ENCODE measurements around the gene TOP1. TPM values are rescaled to one million over a fixed set of nuclear protein-coding genes. Genes with fewer than 3 reads are reported as not detected.

Gene TOP1
- total and polyA plus RNA-seq, 9 of the 15 experiments (the other 6 are each of a cell fraction or from before 2014, with no cell fraction given): 26.4 to 127 (median 39.6) TPM

DNA sequence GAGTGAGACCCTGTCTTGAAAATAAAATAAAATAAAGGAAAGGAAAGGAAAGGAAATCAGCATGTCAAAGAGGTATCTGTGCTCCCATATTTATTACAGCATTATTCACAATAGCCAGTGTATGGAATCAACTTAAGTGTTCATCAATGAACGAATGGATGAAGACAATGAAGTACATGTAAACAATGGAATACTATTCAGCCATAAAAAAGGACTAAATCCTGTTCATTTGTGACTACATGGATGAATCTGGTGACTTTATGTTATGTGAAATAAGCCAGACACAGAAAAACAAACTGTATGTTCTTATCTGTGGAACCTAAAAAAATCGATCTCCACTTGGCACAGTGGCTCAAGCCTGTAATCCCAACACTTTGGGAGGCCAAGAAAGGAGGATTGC lies 28.0 kb upstream of the TOP1 start:
- no peak overlapping the region for H3K4me3 ChIP-seq
- no peaks in the 10 kb centered on the region for H4K20me1 ChIP-seq (replicated peaks; ENCODE audit: control insufficient read depth, insufficient read depth, low read length)
- H3K9me3 ChIP-seq (replicated peaks; ENCODE audit: control insufficient read depth, insufficient read depth, low read depth, low read length): no peaks in the 10 kb centered on the region
- H3K9ac ChIP-seq (ENCODE audit: insufficient read depth in 1 of 2, low read depth in 2 of 2, low read length in 2 of 2): no peak overlapping the region
- H3K9me1 ChIP-seq (ENCODE audit: control insufficient read depth, insufficient read depth, low read length): no peaks in the 10 kb centered on the region
- no peaks in the 10 kb centered on the region for H3K27me3 ChIP-seq (ENCODE audit: control insufficient read depth in 2 of 2, insufficient read depth in 2 of 2, low read length in 2 of 2)
- FAIRE-seq (no peak), DNase-seq (ENCODE audit: extremely low read depth in 1 of 4, low spot score in 3 of 4) (no peak), ATAC-seq (no peak)
- 26% methylated on average over 2 of the region's 2 CpGs for WGBS (ENCODE audit: insufficient coverage, low coverage, missing lambda C conversion rate)
- no peaks in the 10 kb centered on the region for H3K79me2 ChIP-seq (ENCODE audit: control insufficient read depth, insufficient read depth, low read length)
- BruUV-seq (replicated peaks): no TSS peak
- in situ Hi-C loops (cut with MboI): no loop called here
- peaks cover 11 to 28% of the 10 kb centered on the region in 2 experiments; a peak in 4 of 5 replicates for H3K4me1 ChIP-seq (replicated peaks in 1 of 2; ENCODE audit: control insufficient read depth in 2 of 2, insufficient read depth in 2 of 2, low read length in 2 of 2)
- CTCF ChIA-PET (ENCODE audit: low intra/inter-chr PET ratio): no interaction called here
- H3K4me2 ChIP-seq (ENCODE audit: insufficient read depth, low read length): no peak overlapping the region
- no peak overlapping the region for H2AFZ ChIP-seq (ENCODE audit: low read depth, low read length)
- H3K36me3 ChIP-seq (ENCODE audit: control insufficient read depth, insufficient read depth, low read length): no peaks in the 10 kb centered on the region
- H3K27ac ChIP-seq (ENCODE audit: extremely low read depth, low read depth, low read length): no peak overlapping the region
- intact Hi-C loops (cut with micrococcal nuclease): no loop called here
- POLR2A ChIA-PET: no interaction called here
- no peak for TF ChIP-seq SMARCE1 (IDR thresholded peaks at IDR 0.05)
- no peak for TF ChIP-seq ILF3 (IDR thresholded peaks at IDR 0.05; ENCODE audit: borderline replicate concordance)
- no peak for TF ChIP-seq ZNF124 (CRISPR knock-in tag; IDR thresholded peaks at IDR 0.05)
- TF ChIP-seq, protein P1, sequence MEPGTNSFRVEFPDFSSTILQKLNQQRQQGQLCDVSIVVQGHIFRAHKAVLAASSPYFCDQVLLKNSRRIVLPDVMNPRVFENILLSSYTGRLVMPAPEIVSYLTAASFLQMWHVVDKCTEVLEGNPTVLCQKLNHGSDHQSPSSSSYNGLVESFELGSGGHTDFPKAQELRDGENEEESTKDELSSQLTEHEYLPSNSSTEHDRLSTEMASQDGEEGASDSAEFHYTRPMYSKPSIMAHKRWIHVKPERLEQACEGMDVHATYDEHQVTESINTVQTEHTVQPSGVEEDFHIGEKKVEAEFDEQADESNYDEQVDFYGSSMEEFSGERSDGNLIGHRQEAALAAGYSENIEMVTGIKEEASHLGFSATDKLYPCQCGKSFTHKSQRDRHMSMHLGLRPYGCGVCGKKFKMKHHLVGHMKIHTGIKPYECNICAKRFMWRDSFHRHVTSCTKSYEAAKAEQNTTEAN (CRISPR knock-in tag; IDR thresholded peaks at IDR 0.05): no peak
- no peak for TF ChIP-seq ZNF589 (CRISPR knock-in tag; IDR thresholded peaks at IDR 0.05; ENCODE audit: low read depth)
- 0 out of 2 replicates have a peak, but pooled peaks have one; percentile 24 for TF ChIP-seq ADNP (tag; IDR thresholded peaks at IDR 0.05)
- no peak for TF ChIP-seq TAF9B (IDR thresholded peaks at IDR 0.05; ENCODE audit: partially characterized antibody)
- no peak for TF ChIP-seq HNRNPK (IDR thresholded peaks at IDR 0.05; ENCODE audit: low read depth, low read length, poor library complexity, severe bottlenecking)
- peak; percentile 60 for TF ChIP-seq RBM25 (IDR thresholded peaks at IDR 0.05; ENCODE audit: low read depth, low read length, severe bottlenecking)
- TF ChIP-seq CBX3 (IDR thresholded peaks at IDR 0.05; ENCODE audit: borderline replicate concordance in 1 of 2, low read length in 2 of 2): no peak
- no peak for TF ChIP-seq TFE3 (CRISPR knock-in tag; IDR thresholded peaks at IDR 0.05)
- TF ChIP-seq ZNF143 (CRISPR knock-in tag; IDR thresholded peaks at IDR 0.05): no peak
- no peak for TF ChIP-seq FOXK1 (CRISPR knock-in tag; IDR thresholded peaks at IDR 0.05; ENCODE audit: borderline replicate concordance)
- TF ChIP-seq, protein P2, sequence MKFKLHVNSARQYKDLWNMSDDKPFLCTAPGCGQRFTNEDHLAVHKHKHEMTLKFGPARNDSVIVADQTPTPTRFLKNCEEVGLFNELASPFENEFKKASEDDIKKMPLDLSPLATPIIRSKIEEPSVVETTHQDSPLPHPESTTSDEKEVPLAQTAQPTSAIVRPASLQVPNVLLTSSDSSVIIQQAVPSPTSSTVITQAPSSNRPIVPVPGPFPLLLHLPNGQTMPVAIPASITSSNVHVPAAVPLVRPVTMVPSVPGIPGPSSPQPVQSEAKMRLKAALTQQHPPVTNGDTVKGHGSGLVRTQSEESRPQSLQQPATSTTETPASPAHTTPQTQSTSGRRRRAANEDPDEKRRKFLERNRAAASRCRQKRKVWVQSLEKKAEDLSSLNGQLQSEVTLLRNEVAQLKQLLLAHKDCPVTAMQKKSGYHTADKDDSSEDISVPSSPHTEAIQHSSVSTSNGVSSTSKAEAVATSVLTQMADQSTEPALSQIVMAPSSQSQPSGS (CRISPR knock-in tag; IDR thresholded peaks at IDR 0.05): no peak
- no peak for TF ChIP-seq ZZZ3 (IDR thresholded peaks at IDR 0.05)
- TF ChIP-seq ZNF146 (CRISPR knock-in tag; IDR thresholded peaks at IDR 0.05; ENCODE audit: unreplicated experiment): peak; percentile 95
- no peak for TF ChIP-seq ATF1 (CRISPR knock-in tag; IDR thresholded peaks at IDR 0.05)
- no peak for TF ChIP-seq ATF1 (tag; IDR thresholded peaks at IDR 0.05)
